Activated CD4-positive, CD25-positive, alpha-beta regulatory T cell treated with anti-CD3 and anti-CD28 coated beads, Interleukin-2, amount 50 U/mL, for 24 hours (primary cell): Measurements from ENCODE around the gene CMC4.

Experiments
- ATAC-seq, 2 donors: fragments of 150-1000 bp; cut with Tn5 transposase; one replicate each; pipeline ENCODE4 v1.10.0; 2021; ENCODE audit warnings: mild to moderate bottlenecking in 1 of 2, moderate library complexity in 1 of 2

CMC4 gene

DNA sequence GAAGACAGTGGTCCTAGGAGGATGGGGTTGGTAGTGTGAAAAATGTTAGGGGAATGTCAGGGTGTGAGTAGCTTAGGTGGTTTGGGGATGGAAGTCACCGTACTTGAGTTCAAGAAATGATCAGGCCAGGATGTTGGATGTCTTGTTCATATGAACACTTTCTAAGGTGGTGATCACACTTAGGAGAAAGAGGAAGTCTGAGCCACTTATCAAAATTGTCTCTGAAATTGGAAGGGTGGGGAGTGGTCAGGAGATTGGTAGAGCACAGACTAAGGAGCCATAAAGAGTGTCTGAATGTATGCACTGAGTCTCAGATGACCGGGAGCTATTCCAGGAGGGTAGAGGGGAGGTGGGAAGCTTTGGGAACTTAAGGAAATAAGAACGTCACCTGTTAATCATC, 17.3 kb downstream of the CMC4 start:
- no peak for ATAC-seq

DNA sequence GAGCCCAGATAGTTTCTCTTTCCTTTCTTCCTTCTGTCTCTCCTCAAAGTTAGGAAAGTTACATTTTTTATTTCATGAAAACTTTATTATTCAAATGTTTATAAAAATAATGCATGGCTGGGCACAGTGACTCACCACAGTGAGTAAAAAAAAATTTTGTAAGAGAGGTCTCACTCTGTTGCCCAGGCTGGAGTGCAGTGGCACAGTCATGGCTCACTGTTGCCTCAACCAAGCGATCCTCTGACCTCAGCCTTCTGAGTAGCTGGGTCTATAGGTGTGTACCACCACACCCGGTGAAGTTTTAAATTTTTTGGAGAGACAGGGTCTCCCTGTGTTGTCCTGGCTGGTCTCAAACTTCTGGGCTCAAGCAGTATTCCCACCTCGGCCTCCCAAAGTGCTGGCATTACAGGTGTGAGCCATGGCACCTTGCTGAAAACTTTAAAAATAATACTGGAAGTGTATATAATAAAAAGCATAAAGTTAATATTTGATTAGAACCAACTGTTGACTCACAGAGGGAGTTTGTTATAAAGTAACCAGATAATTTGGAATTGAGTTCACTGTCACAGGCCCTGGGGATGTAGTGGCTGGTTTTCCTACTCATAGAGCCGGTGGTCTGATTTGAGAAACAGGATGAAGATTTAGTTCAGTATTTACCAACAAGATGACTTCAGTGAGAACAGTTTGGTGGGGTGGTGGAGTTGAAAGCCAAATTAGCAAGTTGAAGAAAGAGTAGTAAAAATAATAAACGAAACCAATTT, 18.0 kb downstream of the CMC4 start:
- ATAC-seq: no peak

DNA sequence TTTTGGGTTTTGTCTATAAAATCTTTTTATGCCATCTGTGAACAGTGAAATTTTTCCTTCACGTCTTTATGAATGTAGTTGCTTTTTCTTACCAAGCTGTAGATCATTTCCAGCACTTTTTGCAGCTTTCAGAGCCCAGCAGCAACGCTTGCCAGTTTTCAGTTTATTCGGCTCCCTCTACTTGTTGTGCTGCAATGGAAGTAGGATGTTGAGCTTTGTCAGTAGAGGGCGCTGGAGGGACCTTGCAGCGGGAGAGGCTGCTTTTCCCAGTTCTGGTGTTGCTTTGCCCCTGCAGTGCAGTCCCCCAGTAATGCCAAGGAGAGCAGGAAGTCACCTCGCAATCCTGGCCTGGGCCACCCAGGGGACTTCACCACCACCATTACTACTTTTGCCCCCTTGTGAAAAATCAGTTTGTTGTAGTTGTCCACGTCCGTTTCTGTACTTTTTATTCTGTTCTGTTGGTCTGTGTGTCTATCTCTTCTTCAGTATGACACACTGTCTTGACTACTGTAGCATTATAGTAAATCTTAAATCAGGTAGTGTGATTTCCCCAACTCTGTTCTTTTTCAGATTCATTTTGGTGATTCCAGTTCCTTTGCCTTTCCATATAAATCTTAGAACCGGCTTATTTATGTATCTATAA, 21.8 kb downstream of the CMC4 start:
- ATAC-seq: no peak

DNA sequence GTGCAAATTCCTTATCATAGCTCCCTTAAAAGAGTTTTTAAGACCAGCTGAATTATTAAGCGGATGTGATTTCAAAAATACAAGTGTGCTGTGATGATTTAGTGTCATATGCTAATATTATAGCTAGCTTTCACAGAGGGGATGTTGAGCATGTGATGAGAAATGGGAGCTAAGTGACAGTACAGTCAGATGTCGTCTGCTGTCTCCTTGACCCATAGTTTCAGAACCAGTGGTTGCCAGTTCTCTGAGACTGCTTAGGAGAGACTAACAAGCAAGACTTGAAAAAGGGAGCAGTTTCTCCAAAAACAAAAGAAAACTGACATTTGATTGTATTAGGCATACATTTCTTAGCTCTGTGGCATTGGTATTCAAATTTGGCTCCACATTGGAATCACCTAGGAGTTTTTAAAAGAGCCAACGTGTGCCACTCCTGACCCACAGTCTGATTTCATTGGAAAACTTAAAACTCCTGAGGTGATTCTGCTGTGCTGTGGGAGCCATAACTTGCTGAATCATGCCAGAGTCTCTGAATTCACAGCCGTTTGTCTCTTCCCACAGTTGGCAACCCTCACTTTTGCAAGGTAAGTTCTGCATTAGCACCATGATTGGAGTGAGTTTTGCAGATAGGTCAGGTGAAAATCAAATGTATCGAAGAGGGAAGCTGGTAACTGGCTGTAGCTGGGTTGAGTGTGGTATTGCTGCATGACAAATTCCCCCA, 24.0 kb downstream of the CMC4 start:
- no peak for ATAC-seq

DNA sequence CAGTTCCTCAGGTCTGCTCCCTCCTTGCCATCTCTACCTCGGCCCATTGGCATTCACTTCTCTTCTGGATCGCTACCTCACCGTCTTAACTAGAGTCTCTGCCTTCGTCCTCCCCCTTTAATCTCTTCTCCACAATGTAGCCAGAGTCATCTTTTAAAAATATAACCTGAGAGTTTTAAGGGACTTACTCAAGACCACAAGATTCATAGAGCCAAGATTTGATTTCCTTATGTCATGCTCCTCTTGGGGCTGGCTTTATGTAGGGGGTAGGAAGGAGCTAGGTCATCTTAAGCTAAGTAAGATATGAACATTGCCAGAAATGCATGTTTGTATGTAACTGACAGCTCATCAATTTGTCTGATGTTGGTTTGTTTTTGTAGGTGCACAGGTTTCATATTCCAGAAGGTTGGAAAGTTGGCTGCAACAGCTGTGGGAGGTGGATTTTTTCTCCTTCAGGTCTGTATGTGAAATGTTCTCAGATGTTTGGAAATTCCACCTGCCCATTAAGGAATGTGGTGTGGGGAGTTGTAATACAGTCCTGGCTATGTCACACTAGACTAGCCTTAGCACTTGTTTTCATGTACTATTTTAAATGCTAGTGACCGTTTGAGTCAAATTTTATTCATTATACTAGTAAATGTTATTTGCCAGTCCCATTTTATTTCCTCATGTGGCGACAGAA, 24.7 kb downstream of the CMC4 start:
- ATAC-seq: no peak

DNA sequence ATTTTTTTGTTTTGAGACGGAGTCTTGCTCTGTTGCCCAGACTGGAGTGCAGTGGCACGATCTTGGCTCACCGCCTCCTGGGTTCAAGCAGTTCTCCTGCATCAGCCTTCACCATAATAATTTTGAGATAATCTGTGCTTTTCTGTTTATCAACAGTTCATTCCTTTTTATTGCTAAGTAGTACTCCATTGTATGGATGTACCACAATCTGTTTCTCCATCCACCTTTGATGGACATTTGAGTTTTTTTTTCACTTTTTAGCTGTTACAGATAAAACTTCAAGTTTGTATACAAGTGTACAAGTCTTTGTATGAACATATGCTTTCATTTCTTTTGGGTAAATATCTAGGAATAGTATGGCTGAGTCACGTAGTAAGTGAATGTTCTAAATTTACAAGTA, 35.2 kb downstream of the CMC4 start:
- ATAC-seq: no peak

DNA sequence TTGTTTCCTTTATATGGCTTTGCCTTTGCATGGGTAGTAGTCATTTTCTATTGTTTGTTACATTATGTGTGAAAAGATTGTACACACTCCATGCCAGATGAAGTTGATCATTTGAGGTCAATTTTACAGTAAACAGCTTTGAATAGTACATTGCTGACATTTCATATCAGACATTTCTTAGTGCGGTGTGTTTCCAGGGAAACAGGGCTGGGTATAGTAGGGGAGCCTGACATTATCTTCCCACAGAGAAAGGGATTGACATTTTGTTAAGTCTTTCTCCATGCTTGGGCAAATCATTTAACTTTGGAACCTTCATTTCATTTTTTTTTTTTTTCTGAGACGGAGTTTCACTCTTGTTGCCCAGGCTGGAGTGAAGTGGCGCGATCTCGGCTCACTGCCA, 39.3 kb downstream of the CMC4 start:
- no peak for ATAC-seq

DNA sequence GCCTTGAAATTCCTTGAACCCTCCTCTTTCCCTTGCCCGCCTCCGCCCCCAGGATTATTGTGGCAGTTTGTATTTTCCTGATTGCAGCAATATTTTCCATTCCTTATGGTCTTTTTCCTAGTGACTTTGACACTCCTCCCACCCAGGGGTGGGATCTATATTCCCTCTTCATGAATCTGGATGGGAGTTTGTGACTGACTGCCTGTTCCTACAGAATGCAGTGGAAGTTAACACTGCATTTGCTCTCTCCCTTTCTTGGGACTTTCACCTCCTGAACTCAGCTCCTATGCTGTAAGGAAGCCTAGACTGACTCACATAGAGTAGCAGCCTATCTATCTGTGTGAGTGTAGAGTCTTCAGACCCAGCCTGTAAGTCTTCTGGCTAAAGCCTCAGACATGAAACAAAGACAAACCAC, 42.1 kb downstream of the CMC4 start:
- ATAC-seq: no peak

DNA sequence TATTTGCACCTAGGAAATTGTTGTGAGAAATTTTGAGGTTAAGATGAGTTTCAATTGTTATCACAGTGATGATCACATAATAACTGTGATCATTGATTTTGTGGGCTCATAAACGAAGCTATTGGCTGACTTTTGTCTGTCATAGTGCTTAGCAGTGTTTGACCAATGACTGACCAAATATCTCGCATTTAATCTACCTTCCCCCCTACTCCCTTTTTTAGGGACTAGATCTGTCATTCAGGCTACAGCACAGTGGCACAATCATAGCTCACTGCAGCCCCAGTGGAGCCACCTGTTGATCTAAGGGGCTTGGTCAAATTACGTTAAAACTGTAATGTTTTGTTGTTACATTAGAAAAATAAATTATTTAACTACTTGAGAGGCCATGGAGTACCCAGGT, 42.8 kb downstream of the CMC4 start:
- ATAC-seq: peak in 1 of 2 donors; percentile 15

DNA sequence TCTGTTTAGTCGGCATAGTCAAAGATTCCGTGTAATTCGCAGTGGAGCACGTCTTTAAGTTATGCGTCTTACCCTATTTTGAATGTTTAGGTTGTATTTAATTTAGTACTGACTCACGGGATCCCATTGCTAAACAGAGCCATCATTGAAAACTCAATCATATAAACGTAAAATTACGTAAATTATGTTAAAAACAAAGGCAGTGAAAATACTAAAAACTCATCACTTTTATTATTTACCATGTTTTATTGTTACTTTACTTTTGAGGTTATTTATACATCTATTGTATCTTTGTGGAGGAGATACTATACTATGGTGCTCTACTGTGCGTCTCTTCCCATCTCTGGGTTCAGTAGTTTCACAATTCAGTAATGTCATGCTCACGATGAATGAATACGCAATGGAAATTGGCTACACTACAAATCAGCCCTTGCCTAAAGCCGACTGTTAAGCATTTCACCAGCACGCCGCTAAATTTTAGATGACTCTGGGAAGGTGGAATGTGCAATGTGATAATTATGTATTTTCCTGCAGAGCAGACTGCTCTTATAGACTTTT, 43.3 kb downstream of the CMC4 start:
- peak; percentile 33 for ATAC-seq

DNA sequence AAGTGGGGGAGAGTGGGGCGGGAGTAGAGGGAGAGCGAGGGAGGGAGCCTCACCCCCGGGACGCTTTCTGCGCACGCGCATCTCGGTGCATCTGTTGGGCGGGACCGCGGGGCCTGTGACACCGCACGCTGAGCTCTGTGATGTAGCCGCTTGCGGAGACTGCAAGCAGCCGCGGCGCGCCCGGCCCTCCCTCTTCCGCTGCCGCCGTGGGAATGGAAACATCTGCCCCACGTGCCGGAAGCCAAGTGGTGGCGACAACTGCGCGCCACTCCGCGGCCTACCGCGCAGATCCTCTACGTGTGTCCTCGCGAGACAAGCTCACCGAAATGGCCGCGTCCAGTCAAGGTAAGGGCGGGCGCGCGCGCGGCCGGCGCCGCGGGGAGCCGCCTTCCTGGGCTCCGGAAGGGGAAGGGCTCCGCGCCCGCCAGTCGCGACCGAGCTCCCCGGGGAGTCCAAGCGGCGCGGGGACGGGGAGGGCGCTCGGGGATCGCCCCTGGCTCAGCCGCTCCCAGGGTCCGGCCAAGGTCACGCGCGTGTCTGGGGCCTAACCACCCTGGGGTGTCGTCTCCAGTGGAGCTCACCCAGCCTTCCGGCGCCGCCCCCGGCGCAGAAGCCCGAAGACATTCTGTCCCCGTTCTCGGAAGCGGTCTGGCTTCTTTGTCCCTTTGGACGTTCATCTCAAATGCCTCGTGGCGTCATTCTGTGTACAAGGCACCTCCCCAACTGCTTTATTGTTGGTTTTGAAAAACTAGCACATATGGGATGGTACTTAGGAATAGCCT, 44.0 kb downstream of the CMC4 start, which contains the start of gene FUNDC2:
TSS of gene FUNDC2 (plus strand) at position 118 of the 782 bp plus-strand sequence. CDS start at position 213, 95 bp downstream.
- peak; percentile 89 for ATAC-seq

DNA sequence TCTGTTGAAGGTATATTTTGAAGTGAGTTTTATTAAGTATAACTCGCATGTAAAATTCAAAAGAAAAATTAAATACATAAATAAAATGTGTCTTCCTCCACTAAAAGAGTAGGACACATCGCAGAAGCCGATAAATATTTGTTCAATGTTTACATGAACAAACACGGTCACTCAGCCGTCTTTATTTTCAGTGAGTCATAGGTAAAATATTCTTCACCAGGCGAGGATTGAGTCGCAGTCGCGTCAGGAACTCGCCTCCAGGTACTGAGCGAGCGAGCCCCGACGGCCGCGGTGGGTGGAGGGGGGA, 44.6 kb downstream of the CMC4 start:
- no peak for ATAC-seq

DNA sequence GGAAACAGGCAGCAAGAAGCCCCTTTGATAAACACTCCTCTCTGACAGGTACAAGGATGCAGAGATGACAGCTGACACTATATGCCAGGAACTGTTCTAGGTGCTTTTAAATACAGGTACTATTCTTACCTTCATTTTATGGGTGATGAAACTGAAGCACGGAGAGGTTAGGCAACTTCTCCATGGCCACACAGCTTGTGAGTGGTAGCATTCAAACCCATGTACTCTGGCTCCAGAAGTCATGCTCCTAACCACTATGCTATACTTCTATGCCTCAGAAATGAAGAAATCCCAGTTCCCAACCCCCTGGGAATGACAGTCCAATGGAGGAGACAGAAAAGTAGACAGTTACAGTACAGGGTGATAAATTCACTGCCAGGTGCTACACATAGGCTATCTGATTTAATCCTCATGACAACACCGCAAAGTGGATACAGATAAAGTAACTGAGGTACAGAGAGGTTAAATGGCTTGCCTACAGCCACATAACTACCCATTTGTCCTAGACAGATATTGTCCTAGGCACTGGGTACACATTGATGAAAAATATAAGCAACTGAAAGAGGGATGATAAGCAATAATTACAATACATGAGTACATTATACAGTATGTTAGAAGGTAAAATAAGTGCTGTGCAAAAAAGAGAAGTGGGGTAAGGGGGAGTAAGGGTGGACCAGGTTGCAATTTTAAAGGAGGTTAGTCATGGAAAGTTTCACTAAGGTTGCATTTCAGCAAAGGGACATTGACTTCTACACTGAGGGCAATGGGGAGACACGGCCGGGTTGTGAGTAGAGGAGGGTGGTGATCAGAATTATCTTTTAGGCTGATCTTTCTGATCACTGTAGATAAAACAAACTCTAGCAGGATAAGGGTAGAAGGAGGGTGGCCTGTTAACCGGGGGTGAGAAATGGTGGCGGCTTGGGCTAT, 46.8 kb downstream of the CMC4 start:
- no peak for ATAC-seq

DNA sequence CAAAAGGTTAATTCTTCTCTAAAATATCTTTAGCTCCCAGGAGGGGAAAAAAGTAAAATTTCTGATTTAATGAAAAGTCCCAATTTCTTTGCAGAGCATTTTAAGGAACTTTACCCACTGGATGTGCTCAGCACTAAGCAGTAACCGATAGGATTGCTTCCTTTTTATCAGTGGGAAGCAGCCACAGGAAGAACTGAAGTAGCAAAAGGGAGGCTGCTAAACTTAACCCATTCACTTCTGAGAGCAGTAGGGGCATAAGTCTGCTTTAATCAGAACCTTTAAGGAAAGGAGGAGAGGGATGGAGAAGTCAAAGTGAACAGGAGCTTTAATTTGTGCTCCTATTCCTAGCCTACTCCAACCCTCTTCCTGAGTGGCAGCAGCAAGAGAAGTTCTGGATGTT, 48.4 kb downstream of the CMC4 start, which contains the start of gene F8:
TSS of gene F8 (minus strand) at position 139 of the 400 bp plus-strand sequence. CDS start 171 bp downstream, outside the sequence.
- no peak for ATAC-seq

DNA sequence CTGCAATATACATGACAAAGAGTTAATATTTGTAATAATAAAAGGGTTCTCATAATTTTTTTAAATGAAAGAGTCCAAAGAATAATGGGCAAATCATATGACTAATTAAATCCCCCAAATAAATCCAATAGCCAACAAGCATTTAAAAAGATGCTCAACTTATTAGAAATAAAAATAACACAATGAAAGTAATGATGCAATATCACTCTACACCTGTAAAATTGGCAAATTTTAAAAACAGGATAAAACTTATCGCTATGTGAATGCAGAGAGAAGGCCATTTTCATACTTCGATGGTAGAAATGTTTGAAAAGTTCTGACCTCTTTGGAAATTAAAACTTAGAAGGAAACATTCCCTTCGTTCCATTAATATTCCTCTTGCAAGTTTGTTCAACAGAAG, 50.3 kb downstream of the CMC4 start:
- ATAC-seq: no peak
